Head of caudate nucleus (tissue), 42 donors: ENCODE results near the gene CTSZ.
"Not testable (repeated sequence)": the region's sequence is repeated elsewhere in the genome, so short reads cannot be mapped to it uniquely, and the experiment has no call there.

ENCODE experiments used
- DNase-seq, 42 donors: peaks; one replicate each; pipeline versions ENCODE4 v3.0.0 to v3.0.0-alpha.2; 2020 to 2021; ENCODE audit warnings: mixed read lengths in 7 of 42
- intact Hi-C: fragments of 100-400 bp; cut with DNase I; formaldehyde crosslinking; loops from one replicate; pipeline ENCODE4 v1.15.0; 2022

The CTSZ gene

GRCh38 chr20:58975353-58975752, 31.7 kb downstream of the CTSZ start:
- intact Hi-C loops = no loop called here
- DNase-seq = no peak

DNA sequence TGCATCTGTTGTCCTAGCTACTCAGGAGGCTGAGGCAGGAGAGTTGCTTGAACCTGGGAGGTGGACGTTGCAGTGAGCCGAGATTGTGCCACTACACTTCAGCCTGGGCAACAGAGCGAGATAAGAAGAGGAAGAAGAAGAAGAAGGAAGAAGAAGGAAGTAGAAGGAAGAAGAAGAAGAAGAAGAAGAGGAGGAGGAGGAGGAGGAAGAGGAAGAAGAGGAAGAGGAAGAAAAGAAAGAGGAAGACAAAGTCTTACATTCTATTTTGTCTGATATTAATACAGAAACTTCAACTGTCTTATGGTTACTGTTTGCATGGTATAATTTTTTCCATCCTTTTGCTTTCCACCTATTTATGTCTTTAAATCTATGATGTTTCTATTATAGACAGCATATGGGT, 33.2 kb downstream of the CTSZ start:
- intact Hi-C loops = no loop called here
- no peak for DNase-seq

DNA sequence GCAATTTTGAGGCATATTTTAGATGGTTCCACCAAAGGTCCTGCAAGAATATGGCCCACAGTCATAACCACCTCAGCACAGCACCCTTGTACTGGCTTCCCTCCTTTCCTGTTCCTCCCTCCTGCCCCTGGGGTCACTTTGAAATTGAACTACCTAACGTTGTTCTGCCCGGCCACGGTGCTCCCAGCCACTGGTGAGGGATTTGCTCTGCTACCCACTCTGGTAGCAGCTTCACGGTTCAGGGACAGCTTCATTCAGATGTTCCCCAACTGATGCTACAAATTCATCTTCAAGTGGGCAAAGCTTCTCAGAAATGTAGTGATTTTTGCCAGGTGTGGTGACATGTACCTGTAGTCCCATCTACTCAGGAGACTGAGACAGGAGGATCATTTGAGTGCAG, 33.9 kb downstream of the CTSZ start:
- no peak for DNase-seq
- intact Hi-C loops = no loop called here

DNA sequence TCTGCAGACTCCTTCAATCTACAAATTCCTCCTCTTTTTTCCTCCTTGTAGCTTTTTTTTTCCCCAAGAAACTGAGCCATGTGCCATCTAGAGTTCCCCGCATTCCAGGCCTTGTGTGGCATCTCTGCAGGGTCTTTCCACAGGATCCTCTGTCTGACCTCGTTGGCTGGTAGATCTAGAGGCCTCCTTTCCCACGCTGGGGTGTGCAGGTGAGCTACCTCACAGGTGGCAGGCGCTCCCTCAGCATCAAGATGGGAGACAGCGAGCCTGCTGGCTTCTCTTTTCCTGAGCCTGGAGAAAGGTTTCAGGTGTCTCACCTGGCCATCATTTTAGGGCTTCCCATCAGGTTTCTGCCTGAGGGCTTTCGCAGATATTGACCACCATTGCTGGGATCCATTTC, 35.6 kb downstream of the CTSZ start:
- no peak for DNase-seq
- intact Hi-C loops = no loop called here

- intact Hi-C loops = no loop called here
- no peak for DNase-seq
Observed at GRCh38 chr20:58970146-58970545, 36.9 kb downstream of the CTSZ start.

GRCh38 chr20:58969439-58969838, 37.6 kb downstream of the CTSZ start:
- DNase-seq = no peak
- intact Hi-C loops = no loop called here

GRCh38 chr20:58967652-58968429, 39.2 kb downstream of the CTSZ start:
- intact Hi-C loops = no loop called here

DNA sequence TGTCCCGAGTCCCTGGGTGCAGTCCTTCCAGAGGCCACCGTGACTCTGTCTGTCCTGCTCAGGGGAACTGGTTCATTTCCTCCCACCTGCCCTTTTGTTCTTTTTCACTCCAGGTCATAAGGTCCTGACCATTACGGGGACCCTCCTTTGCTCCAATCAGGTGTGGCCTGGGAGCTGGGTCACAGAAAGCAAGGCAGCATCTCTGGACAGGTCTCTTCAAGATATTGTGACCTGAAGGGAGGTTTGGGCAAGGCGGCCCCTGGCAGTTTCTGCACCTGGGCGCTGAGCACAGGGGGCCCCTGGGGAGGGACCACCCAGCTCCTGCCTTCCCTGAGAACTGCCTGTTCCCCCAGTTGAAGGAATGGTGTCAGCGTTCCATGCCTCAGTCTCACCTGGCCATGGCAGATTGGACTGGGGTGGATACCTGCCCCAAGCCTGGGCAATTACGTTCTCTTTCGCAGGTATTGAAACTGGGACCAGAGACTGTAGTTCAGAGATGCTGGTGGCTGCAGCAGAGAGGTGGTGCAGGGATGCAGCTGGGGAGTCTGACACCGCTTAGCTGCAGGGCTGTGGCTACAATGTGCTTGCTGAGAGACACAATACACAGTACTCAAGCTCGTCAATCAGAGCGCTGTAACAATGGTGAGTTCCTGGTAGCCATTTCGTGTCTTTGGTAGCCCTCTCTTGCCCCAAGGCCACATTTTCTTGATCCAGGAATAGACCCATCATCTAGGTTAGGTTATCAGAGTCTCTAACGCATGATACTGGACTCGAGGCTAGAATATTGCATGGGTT, 41.6 kb downstream of the CTSZ start:
- no peak for DNase-seq
- intact Hi-C loops = no loop called here

More at GRCh38 chr20:58967652-58968429, 39.2 kb downstream of the CTSZ start:
- DNase-seq = no peak

GRCh38 chr20:58963922-58964321, 43.1 kb downstream of the CTSZ start:
- intact Hi-C loops, DNase-seq: not testable (repeated sequence)

GRCh38 chr20:58963060-58963584, 43.9 kb downstream of the CTSZ start:
- intact Hi-C loops = no loop called here
- DNase-seq = no peak

DNA sequence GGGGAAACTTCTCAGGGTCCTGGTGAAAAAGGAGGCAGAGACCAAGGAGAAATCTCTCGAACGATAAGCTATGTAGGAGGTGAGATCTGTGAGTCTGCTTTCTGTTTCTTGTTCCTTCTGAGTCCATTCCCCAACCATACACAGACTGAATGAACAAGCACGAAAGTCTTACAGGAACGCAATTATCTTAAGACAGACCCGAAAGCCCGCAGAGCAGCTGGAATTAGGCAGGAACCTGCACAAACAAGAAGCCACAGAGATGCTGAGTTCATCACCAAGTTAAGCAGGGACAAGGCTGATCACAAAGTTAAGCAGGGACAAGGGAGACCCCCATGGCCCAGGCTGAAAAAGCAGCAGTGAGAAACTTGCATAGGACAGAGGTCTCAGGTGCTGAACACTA, 47.4 kb downstream of the CTSZ start:
- intact Hi-C loops = no loop called here
- no peak for DNase-seq

DNA sequence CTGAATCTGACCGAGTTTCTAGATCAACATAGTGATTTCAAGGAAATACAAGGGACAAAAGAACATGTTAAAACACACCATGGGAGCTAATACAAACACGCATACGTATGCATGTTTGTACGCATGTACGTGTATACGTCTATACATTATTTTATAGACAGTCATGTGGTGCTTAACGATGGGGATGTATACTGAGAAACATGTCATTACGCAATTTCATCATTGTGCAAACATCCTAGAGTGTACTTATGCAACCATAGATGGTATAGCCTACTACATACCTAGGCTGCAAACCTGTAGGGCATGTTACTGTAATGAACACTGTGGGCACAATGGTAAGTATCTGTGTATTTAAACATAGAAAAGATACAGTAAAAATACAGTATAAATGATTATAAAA, 51.0 kb downstream of the CTSZ start:
- DNase-seq = no peak
- intact Hi-C loops = no loop called here

- intact Hi-C loops = no loop called here
Observed at GRCh38 chr20:58953050-58953449, 54.0 kb downstream of the CTSZ start.

DNA sequence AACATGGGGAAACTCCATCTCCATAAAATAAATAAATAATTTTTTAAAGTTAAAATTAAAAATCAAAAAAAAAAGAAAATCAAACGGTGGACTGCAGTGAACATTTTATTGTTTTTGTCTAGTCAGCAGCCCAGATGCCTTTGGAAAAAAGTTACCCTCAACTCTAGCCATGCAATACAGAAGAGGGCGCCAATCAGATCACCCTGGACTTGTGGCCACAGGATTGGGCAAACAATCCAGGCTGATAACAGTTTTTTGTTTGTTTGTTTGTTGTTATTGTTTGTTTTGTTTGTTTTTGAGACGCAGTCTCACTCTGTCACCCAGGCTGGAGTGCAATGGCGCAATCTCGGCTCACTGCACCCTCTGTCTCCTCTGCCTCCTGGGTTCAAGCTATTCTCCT, 56.5 kb downstream of the CTSZ start:
- intact Hi-C loops = no loop called here
- DNase-seq = no peak

More at GRCh38 chr20:58953050-58953449, 54.0 kb downstream of the CTSZ start:
- DNase-seq = no peak

DNA sequence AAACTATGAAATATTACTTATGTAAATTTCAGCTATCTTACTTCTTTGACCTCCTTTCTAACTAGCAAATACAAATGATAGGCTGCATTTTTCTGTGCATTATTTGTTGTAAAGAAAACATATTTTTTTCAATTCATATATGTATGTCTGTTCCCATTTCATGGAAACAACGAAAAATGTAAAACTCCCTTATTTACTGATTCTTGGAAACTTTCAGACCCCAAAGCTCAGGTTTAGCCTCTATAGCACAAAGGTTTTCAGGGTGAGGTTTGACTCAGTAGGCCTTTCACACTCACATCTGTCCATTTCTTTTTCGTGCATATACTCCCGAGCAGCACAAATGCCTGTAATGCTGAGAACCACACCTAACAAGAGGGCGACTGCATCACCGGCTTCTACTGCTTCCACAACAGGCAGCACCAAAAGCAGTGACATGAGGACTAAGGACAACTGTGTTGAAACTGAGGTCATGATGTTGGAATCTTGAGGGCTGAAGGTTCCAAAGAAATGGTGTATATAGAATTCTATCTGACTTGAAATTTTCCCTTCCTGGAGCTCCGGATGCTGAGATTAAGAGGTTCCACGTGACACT, 59.2 kb downstream of the CTSZ start:
- intact Hi-C loops = not testable (repeated sequence)

DNA sequence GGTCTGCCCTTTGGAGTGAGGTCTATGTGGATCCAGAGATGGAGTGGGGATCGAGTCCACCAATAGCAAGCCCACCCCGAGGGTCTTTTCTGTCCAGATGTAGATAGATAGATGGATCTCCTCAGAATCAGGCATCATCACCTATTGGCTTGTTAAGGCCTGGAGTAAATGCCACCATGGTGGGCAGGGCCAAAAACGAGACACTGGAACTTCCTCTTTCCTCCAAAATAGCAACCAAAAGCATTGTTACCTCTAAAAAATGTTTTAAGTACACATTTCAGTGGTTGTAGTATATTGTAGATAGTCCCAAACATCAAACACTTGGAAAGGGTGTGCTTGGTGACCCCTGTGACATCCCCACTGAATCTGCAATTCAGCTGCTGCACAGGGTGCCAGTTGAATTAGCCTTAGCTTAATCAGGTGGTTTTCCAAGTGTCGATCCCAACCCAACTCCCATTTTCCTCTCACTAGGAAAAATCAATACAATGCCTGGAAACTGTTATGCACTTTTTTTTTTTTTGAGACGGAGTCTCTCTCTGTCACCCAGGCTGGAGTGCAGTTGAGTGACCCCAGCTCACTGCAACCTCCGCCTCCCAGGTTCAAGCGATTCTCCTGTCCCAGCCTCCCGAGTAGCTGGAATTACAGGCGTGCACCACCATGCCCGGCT, 61.0 kb downstream of the CTSZ start:
- intact Hi-C loops = no loop called here
- DNase-seq = no peak

More for the DNA sequence above, 59.2 kb downstream of the CTSZ start:
- DNase-seq = not testable (repeated sequence)
